ENCODE measurements around the gene SLC5A10. TPM values are rescaled to one million over a fixed set of nuclear protein-coding genes. Genes with fewer than 3 reads are reported as not detected.

Gene SLC5A10
- total RNA-seq, 4 donors from 2014 or later, result not detected

DNA sequence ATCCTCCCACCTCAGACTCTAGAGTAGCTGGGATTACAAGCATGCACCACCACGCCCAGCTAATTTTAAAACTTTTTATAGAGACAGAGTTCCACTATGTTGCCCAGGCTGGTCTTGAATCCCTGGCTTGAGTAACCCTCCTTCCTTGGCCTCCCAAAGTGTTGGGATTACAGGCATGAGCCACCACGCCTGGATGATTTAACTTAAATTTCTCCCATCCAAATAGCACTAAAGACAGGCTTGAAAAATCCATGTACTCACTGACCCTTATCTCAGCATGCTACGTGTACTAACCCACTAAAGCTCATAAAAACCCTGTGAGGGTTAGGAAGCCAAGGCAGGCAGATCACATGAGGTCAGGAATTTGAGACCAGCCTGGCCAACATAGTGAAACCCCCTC, 4.6 kb downstream of the SLC5A10 start:
- Histone ChIP-seq H3K4me3 (no peak overlapping the region), H3K27ac (no peak overlapping the region), H3K9me3 (no peaks in the 10 kb centered on the region), H3K27me3 (no peaks in the 10 kb centered on the region), H3K36me3 (no peaks in the 10 kb centered on the region), H3K4me1 (peaks cover 0 to 11% (median 5%) of the 10 kb centered on the region in 3 donors)
- no peak for ATAC-seq
- 96 to 100% methylated on average over 2 to 3 of the region's 3 CpGs for WGBS, 2 donors (ENCODE audit: low coverage in 1 of 2)
- no peak for TF ChIP-seq POLR2A (IDR thresholded peaks at IDR 0.05)
- TF ChIP-seq POLR2AphosphoS5 (IDR thresholded peaks at IDR 0.05), result no peak
- TF ChIP-seq, protein P1, sequence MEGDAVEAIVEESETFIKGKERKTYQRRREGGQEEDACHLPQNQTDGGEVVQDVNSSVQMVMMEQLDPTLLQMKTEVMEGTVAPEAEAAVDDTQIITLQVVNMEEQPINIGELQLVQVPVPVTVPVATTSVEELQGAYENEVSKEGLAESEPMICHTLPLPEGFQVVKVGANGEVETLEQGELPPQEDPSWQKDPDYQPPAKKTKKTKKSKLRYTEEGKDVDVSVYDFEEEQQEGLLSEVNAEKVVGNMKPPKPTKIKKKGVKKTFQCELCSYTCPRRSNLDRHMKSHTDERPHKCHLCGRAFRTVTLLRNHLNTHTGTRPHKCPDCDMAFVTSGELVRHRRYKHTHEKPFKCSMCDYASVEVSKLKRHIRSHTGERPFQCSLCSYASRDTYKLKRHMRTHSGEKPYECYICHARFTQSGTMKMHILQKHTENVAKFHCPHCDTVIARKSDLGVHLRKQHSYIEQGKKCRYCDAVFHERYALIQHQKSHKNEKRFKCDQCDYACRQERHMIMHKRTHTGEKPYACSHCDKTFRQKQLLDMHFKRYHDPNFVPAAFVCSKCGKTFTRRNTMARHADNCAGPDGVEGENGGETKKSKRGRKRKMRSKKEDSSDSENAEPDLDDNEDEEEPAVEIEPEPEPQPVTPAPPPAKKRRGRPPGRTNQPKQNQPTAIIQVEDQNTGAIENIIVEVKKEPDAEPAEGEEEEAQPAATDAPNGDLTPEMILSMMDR (IDR thresholded peaks at IDR 0.05), result no peak
- TF ChIP-seq EP300 (IDR thresholded peaks at IDR 0.05), result no peak

DNA sequence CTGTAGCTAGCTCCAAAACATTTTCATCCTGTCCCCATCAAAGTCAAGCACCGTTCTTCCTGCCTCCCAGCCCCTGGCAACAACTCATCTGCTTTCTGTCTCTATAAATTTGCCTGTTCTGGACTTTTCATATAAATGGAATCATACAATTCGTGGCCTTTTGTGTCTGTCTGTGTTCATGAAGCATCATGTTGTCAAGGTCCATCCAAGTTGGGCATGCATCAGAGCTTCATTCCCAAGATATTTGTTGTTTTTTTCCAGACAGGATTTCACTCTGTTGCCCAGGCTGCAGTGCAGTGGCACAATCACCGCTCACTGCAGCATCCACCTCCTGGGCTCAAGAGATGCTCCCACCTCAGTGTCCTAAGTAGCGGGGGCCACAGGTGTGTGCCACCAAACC, 5.9 kb downstream of the SLC5A10 start:
- TF ChIP-seq POLR2A (IDR thresholded peaks at IDR 0.05), result no peak
- TF ChIP-seq, protein P1 (IDR thresholded peaks at IDR 0.05), result no peak
- TF ChIP-seq POLR2AphosphoS5 (IDR thresholded peaks at IDR 0.05), result no peak
- TF ChIP-seq EP300 (IDR thresholded peaks at IDR 0.05), result no peak
- WGBS, 2 donors (ENCODE audit: low coverage in 1 of 2), result 72 to 88% methylated on average over 3 to 4 of the region's 4 CpGs
- H3K27ac ChIP-seq, result no peak overlapping the region
- H3K27me3 ChIP-seq, result no peaks in the 10 kb centered on the region
- H3K9me3 ChIP-seq, result no peaks in the 10 kb centered on the region
- ATAC-seq, result no peak
- H3K4me3 ChIP-seq, result no peak overlapping the region
- peaks cover 0 to 17% (median 5%) of the 10 kb centered on the region in 3 donors for H3K4me1 ChIP-seq
- H3K36me3 ChIP-seq, result no peaks in the 10 kb centered on the region

DNA sequence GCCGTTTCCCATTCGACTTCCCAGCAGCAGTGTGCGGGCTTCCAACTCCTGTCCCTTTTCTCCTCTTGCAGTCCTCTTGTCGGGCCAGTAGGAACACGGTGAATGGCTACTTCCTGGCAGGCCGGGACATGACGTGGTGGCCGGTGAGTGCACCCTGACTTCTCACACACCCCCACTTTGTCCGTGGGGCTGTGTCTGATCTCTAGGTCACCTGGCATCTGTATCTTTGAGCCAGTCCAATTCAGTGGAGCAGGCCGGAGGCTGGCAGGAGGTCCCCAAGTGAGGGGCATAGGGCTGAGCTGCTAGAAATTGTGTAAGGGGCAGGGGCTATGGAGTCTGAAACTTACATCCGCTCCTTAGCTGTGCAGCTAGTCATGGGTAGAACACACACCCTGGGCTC, 6.6 kb downstream of the SLC5A10 start:
- no peak for ATAC-seq
- 80 to 100% methylated on average over 1 to 3 of the region's 11 CpGs for WGBS, 2 donors (ENCODE audit: low coverage in 1 of 2)

DNA sequence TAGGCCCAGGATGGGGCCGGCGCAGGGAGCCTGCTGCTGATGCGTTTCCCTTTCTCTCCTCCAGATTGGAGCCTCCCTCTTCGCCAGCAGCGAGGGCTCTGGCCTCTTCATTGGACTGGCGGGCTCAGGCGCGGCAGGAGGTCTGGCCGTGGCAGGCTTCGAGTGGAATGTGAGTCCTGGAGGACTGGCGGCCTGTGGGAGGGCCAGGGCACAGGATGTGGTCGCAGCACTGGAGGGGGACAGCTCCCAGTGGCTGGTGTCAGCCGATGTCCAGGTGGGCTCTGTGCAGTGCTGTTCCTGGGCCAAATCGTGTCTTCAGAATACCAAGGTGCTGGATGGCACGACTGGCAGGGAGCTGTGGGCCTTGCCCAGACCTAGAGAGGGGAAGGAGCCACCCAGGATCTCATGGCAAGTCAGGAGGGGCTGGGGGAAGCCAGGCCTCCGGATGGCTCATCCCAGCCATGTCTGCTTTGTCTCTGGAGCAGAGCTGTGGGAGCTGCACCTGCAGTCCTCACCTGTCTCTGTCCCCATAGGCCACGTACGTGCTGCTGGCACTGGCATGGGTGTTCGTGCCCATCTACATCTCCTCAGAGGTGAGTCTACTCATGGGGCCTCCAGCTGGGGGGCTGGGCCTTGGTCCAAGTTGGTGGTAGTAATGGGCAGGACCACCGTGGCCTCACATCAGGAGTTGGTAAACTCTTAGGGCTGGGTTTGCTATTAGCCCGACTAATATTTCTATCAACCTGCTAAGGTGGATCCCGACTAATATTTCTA, 7.3 kb downstream of the SLC5A10 start:
- ATAC-seq, result no peak
- TF ChIP-seq, protein P1 (IDR thresholded peaks at IDR 0.05), result no peak
- TF ChIP-seq EP300 (IDR thresholded peaks at IDR 0.05), result no peak
- no peak for TF ChIP-seq POLR2AphosphoS5 (IDR thresholded peaks at IDR 0.05)
- no peak for TF ChIP-seq POLR2A (IDR thresholded peaks at IDR 0.05)
- no peak overlapping the region for H3K4me3 ChIP-seq
- H3K27ac ChIP-seq, result no peak overlapping the region
- no peaks in the 10 kb centered on the region for H3K9me3 ChIP-seq
- no peaks in the 10 kb centered on the region for H3K36me3 ChIP-seq
- no CpG with 5 or more reads among the region's 22 CpGs for WGBS, 2 donors (ENCODE audit: low coverage in 1 of 2)
- H3K27me3 ChIP-seq, result no peaks in the 10 kb centered on the region
- H3K4me1 ChIP-seq, result peaks cover 0 to 17% (median 5%) of the 10 kb centered on the region in 3 donors

More for the DNA sequence above, 6.6 kb downstream of the SLC5A10 start:
- Histone ChIP-seq H3K36me3 (no peaks in the 10 kb centered on the region), H3K4me3 (no peak overlapping the region), H3K27me3 (no peaks in the 10 kb centered on the region), H3K27ac (no peak overlapping the region), H3K9me3 (no peaks in the 10 kb centered on the region), H3K4me1 (peaks cover 0 to 17% (median 5%) of the 10 kb centered on the region in 3 donors)
- no peak for TF ChIP-seq EP300 (IDR thresholded peaks at IDR 0.05)
- TF ChIP-seq POLR2AphosphoS5 (IDR thresholded peaks at IDR 0.05), result no peak
- no peak for TF ChIP-seq POLR2A (IDR thresholded peaks at IDR 0.05)
- TF ChIP-seq, protein P1 (IDR thresholded peaks at IDR 0.05), result no peak

DNA sequence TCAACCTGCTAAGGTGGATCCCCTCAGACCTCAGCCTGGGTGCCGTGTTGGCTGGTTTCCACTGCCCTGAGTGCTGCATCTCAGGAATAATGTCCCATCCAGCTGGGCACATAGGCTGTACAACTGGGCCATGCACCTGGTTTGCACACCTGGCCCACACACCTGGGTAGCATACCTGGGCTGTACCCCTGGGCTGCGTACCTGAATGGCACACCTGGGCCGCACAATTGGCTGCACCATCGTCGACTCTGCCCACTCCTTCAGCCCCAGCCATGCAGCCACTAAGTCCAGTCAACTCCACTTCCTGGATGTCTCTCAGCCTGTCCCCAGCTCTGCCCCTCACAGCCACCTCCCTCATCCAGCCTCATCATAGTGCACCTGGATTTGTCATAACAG, 7.9 kb downstream of the SLC5A10 start:
- Histone ChIP-seq H3K4me3 (no peak overlapping the region), H3K27me3 (no peaks in the 10 kb centered on the region), H3K9me3 (no peaks in the 10 kb centered on the region), H3K27ac (no peak overlapping the region), H3K4me1 (peaks cover 0 to 17% (median 5%) of the 10 kb centered on the region in 3 donors), H3K36me3 (no peaks in the 10 kb centered on the region)
- TF ChIP-seq EP300 (IDR thresholded peaks at IDR 0.05) (no peak), POLR2AphosphoS5 (IDR thresholded peaks at IDR 0.05) (no peak), POLR2A (IDR thresholded peaks at IDR 0.05) (no peak)
- TF ChIP-seq, protein P1 (IDR thresholded peaks at IDR 0.05), result no peak
- no peak for ATAC-seq
- no CpG with 5 or more reads among the region's 5 CpGs for WGBS, 2 donors (ENCODE audit: low coverage in 1 of 2)

All from gastroesophageal sphincter (tissue), 4 donors.